ENCODE measurements around the gene C2CD4C.

DNA sequence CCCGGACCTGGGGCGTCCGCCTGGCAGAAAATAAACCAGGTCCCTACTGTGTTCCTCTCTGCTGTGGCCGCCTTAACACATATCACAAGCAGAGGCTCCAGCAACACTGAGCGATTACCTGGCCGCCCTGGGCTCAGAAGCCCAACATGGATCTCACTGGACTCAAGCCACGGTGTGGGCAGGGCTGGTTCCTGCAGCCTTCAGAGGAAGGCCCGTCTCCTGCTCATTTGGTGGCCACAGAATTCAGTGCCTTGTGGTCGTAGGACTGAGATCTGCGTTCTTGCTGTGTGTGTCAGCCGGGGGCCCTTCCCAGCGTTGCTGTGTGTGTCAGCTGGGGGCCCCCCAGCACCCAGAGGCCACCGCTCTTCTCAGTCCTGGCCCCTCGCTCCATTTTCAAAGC is 30.2 kb downstream of the C2CD4C start:
- TF ChIP-seq POLR2AphosphoS5 (IDR thresholded peaks at IDR 0.05; ENCODE audit: low read depth, low read length) (no peak), SIN3A (IDR thresholded peaks at IDR 0.05; ENCODE audit: borderline replicate concordance, insufficient read depth, low read length) (no peak), REST (IDR thresholded peaks at IDR 0.05; ENCODE audit: insufficient read depth in 1 of 2, low read depth in 2 of 2, low read length in 2 of 2) (no peak), TAF1 (IDR thresholded peaks at IDR 0.05; ENCODE audit: borderline replicate concordance, insufficient read depth, low read length) (no peak), FOXP2 (optimal IDR thresholded peaks at IDR 0.05; ENCODE audit: borderline replicate concordance, extremely low read depth, extremely low read length, insufficient read depth) (no peak)
